GM19043 (cell line): ENCODE results near the gene NT5C1A.

ENCODE experiments used
- ATAC-seq: cut with Tn5 transposase; IDR thresholded peaks from one replicate; pipeline ENCODE4 v1.9.1; 2021; ENCODE audit warnings: low read depth; ENCODE audit not compliant: unreplicated experiment

The NT5C1A gene

DNA sequence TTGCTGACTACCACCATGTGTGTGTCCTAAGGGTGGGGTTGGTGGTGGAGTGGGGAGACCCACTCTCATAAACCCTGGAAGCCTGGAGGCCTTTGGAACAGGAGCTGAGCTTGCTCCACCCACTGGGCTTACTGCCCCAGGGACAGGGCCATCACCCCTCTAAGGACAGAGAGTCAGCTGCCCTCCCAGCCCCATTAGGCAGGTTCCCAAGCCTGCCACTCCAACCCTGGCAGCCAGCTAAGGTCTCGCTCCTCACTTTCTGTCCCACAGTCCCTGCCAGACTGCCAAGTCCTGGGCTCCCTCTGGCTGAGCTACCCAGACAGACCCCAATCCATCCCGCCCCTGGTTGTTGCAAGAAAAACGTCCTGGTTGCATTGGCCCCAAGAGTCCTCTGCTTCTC lies 3.8 kb downstream of the NT5C1A start:
- no peak for ATAC-seq

DNA sequence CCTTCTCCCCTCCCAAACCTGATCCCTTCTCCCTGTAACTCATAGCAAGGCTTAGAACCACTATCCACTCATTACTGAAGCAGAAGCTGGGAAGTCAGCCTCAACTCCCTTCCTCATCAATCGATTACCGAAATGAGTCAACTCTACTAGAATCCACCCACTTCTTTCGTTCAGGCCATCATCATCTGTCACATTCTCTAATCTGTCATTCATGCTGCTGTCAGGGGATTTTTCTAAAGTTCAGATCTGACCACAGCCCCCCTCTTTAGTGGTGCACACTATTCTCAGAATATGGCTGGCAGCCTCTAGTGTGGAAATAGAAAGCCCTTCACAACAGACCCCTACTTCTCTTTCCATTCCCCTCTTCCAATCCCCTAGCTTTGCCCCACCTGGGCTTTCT lies 5.1 kb downstream of the NT5C1A start:
- ATAC-seq = peak; percentile 79

DNA sequence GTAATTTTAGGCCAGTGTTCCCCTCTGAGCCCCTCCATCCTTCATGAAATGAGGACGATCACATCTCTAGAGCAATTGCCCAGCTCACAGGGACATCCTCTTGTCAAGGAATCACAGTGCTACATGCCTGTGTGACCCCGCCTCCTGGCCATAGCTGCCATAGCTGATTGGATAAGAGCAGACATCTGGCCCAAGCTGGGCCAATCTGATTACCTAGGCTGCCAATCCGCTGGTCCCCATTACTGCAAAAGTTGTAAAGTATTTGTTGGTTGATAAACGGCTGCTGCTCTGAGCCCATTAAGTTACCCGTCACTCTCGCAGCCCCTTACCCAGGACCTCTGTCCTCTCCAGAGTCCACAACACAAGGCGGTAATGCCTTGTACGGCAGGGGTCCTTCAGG lies 8.3 kb downstream of the NT5C1A start:
- no peak for ATAC-seq

DNA sequence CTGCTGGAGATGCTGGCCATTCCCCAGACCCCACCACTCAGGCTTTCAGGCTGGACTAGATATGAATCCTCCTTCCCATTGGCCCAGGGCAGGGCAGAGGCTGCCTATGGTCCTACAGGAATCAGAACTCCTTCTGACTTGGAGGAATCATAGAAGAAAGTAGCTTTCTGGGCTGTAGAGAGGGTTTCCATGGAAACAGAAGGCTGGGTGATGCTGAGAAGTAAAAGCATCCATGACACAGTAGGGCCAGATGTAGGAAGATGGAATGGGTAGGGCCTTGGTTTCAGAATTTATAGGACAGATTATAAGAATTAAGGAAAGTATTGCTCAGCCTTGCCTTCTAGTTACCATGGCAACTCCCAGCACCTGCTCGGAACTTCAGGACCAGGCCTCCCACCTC lies 9.0 kb downstream of the NT5C1A start:
- ATAC-seq = no peak

DNA sequence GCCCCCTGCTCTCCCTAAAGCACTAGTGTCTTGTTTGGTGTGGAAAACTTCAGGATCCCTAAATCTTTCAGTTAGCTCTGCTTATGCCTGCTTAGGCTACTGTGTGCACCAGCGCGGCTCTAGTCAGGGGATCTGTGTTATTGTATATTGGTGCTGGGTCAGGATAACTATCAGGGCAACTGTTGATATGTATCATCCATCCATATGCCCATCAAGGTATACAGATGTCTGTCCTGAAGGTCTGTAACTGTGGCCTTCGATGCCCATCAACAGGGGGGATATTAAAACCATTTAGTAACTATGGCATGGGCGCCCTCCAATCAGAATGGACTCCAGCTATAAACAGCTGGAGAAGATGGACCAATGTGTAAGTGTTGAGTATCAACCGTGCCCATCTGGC lies 12.4 kb downstream of the NT5C1A start:
- no peak for ATAC-seq

DNA sequence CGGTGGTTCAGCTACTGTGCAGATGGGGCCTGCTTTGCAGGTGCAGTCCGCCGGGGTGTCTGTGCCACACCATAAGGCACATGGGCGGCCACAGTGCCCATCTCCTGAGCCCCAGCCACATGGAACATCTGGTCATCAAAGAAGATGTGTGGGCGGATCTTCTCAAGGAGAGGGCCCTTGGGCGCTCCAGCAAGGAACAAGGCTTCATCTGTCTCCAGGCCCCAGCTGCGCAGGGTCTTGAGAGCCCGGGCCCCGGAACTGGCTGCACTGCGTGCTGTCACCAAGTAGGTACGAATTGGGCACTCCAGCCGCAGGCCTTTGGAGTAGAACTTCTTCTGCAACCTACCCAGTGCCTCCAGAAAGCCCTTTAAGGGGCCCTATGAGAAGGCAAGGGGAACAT lies 12.8 kb downstream of the NT5C1A start:
- no peak for ATAC-seq

DNA sequence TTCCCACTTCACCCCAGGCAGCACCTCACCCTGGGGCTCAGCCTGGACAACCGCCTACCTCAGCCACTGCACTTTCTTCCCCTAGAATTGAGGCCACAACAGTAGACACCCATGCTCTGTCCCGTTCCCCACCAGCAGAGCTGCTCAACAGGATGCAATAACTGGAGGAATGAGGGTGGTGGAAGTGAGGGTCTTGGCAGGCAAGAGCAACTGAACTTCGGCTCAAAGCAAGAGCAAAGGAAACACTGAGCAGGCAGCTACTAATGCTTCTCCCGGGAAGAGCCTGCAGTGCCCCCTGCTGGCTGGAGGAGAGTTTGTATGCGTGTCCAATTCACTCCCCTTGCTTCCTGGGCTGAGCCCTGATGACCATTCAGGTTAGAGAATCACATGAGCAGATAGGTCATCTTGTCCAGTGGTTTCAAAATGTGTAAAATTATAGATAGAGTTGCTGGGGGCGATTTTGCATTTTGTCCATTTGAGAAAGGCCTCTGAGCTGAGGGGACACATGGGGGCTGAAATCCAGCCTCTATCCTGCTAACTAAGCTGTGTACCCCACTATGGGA lies 13.9 kb downstream of the NT5C1A start:
- ATAC-seq = no peak

DNA sequence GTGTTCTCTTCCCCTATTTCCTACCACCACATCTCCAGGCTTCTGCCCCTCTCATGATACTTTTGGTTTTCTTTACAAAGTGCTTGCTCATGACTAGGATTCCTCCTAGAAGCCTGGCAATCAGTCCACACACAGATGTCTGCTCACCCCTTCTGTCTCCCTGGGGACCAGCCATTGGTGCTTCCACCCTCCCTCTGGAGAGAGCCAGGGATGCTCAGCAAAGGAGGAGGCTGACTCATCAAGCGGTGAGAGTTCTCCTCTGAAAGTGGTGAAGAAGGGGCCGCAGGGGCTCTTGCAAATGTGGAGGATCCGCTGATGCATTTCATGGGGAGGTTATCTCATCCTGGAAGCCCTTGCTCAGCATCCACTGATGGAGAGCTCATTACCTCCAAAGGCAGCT lies 14.5 kb downstream of the NT5C1A start:
- no peak for ATAC-seq

DNA sequence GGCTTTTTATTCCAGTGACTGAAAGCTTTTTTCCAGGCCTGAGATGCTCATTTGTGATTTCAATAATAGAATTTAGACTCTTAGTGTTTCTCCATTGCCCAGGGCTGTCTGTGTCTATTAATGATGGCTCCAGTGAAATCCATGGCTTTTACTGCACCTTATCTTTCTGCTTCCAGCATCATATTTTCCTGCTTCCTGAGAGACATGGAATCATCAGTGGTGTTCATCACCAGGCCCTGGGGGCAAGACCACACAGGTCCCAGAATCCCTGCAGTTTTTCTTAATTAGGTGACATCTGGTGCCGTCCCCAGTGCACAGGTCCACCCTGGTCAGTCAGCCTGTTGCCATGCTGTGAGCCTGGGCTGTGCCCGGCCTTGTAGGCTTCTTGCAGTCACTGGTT lies 15.5 kb downstream of the NT5C1A start:
- no peak for ATAC-seq

DNA sequence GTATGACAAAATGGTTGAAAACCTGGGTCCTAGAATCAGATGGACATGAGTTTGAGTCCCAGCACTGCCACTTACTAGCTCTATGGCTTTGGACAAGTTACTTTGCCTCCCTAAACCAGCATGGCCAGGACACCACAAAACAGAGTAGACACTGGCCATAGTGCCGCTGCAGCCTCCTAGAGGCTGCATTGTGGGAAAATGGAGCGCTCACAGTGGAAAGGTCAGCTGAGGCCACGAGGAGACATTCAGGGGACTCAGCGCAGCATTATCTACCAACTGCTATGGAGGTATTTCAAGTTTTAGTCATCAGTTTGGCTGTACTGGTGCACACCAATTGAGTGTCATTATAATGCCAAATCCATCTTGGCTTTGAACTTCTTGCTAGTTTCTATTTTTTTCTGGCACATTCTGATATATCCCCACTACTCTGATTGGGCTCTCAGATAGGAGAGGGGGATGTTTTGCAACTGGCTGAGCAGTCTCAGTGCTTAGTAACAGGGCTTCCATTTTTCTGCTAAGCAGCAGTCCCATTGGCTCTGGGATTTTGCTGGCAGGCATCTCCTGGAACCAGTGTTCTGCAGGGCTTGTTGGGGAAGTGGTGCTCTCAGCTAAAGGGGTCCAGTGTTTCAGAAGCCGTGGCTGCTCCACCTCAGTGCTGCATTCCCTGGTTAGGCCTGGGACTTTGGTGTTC lies 16.2 kb downstream of the NT5C1A start:
- no peak for ATAC-seq

DNA sequence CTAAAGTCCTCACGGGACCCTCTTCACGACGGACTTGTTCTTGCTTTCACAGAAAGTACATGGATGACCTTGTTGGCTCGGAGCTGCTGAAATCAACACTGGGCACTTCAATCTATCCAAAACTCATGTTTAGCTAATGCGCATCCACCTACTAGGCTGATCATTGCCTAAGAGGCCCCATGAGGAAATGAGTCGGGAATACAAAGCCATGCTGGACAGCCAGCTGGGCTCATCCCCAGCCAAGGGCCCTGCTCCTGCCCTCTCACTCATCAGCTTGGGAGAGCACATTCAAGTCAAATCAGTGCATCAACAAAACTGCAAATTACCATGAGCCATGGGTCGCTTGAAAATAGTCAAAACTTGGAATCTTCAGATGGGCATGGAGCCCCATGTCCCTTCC lies 17.6 kb downstream of the NT5C1A start:
- ATAC-seq = no peak

DNA sequence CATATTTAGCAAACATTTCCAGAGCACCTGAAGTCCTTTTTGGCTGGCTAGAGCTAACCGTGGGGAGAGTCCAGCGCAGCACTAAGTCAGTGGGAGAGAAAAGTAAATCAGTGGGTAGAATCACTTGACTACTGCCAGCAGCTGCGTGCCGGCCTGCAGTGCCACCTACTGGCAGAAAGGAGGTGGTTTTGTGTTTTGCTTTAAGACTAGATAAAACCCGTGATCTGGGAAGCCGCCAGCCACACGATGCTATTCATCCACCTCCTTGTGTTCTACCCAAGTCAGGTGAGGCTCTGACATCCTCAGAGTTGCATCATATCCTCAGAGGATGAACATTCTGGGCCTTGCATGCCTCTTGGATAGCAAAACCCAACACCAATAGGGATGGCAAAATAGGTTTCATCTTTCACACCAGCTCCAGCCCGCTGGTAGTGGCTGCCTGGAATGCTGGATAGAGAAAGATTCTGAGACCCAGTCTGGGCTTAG lies 18.3 kb downstream of the NT5C1A start:
- no peak for ATAC-seq

DNA sequence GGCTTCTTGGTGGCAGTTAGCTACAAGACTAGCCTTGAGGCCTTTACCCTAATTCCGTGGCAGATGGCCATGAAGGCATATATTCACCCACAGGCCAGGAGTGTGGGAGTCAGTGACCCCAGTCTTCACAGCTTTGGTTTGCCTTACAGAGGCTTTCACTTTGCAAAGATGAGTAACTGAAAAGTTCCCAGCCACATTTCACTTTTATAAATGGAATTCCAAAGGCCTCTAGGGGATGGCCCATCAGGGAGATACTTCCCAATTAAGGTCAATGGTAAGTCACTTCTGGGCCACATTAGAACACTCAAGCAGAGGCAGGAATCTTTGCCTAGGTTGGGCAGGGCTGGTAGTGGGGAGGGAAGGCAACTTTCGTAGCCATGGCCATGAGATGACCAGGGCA lies 19.4 kb downstream of the NT5C1A start:
- no peak for ATAC-seq

DNA sequence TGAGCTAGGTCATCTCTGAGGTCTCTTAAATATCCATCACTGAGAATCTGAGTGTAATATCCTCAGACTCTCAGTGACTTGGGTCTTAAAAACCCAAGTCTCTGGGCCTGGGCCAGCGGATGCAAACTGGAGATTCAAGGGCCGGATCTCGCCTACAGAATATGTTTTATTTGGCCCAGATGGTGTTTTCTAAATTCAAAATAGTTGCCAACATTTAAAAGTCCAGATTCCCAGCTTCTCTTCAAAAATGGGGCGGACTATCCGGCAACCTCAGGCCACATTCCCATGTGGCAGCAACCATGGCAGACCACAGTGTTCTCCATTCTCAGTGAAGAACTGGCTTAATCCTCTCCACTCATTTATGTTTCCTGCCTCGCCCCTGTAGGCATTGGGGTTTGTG lies 19.8 kb downstream of the NT5C1A start:
- ATAC-seq = no peak

DNA sequence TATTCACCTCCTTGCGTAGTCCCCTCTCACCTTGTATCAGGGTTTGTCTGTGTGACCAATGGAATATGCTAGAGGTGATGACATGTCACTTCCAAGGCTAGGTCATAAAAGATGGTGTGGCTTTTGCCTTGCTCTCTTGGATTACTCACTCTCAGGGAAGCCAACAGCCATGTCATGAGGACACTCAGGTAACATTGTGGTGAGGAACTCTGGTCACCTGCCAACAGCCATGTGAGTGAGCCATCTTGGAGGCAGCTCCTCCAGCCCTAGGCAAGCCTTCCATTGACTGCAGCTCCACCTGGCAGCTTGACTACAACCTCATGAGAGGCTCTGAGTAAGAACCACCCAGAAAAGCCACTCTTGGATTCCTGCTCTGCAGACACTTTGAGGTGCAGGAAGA lies 21.5 kb downstream of the NT5C1A start:
- no peak for ATAC-seq

DNA sequence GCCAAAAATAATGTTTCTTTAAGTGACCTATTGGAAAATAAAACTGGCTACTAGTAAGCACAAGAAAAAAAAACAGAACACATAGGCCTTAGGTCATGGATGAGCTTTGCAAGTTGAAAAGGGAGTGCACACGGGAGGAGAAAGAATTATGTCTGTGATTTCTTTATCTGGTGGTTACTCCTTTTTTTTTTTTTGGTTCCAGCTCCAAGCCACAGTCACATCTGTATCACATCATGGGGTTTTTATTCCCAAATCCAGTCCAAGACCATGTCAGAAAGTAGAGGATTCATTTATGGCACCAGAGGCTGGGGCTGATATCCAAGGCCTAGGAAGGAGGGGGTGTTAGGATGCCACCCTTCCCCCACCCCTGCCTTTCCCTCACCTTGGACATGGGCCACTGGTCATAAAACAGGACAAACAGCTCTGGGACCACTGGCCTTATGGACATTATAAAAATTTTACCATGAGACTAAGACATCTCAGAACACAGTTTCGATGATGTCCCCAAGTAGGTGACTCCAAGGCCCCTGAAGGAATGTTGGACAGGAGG lies 22.2 kb downstream of the NT5C1A start:
- ATAC-seq = no peak

DNA sequence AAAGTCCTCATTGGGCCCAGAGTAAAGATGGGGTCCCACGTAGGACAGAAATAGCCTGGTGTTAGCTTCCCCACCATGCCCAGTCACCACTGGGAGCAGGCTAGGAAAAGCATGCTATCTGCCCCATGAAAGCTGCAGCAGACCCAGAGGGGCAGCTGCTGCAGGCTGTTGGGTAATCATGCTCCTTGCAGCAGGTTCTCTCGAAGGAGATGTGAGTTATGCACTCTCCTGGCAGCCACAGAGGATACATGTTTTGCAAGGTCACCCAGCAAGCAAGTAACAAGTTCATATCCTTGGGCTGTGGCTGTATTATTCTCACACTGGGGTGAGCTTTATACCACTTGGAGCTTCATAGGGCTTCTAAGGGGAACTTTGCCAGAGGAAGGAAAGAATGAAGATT lies 23.4 kb downstream of the NT5C1A start:
- ATAC-seq = no peak

DNA sequence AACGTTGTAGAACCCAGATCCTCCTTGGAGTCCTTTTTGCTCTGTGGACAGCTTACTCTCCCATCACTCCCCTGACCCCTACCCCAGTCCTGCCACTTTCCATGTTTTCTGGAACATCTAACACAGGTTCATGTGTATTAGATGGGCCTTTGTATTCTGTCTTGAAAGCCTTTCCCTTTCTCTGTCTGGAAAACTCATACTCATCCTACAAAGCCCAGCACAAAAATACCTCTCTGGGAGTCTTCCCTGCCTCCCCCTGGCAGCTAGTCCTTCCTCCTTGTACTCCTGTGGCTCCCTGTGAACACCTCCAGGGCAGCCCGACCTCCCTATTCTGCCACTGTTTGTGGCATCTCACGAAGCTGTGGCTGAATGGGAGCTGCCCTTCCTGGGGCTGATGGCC lies 24.7 kb downstream of the NT5C1A start:
- no peak for ATAC-seq

DNA sequence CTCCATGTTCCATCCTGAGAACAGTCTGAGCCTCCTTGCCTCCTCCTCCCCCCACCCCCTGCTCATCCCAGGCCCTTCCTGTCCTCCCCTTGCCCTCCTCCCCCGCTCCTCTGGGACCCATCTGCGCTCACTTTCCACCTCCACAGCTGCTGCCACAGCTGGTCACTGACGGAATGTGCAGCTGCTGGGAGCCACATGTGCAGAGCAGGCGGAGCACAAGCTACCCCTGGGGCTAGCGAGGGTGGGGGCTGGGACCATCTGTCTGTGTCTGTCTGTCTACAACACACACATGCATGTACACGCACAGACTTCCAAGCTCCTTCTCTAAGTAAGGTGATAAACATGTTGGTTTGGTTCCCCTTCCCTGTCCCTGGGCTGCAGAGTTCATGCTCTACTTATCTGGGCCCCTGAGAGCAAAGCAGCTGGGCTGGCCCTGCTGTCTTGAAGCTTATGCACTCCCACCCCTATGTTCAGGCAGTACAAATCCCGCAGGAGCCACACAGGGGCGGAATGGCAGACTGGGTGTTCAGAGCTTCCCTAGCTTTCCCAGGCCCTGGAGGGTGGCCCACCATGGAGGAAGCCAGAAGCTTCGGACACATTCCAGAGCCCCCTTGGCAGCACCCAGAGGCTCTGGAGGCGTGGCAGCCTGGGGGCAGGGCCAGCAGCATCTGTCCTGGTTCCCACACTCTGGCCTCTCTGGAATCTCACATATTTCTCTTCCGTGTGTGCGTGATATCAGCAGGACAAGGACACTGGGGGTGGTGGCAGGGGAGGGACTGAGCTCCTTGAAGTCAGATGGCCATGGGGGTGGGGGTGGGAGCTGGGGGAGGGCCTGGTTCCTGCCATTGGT lies 25.4 kb downstream of the NT5C1A start:
- ATAC-seq = no peak

DNA sequence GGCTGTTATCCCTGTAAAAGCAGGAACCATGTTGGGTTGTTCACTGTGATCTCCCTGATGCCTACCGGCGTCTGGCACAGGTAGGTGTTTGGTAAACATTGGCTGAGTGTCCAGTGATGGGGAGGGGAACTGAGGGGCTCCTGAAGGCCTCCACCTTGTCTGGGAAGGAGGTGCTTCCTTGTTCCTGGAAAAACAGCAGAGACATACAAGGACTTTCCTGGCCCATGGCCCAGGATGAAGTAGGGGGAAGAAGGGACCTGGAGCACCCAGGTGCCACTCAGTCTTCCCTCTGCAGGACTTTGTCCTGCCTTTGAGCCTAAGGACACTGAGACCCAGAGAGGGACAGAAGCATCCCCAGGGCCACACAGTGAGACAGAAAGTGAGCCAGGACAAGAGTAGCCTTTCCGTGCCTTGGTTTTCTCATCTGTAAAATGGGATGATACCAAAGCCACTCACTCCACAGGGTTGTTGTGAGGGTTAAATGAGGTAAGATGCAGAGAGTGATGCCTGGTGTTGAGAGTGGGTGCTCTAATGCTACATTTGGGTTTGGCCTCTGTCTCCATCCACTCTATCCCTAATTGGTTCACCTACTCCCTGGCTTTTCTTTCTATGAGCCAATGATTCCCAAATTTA lies 26.4 kb downstream of the NT5C1A start:
- ATAC-seq = no peak

DNA sequence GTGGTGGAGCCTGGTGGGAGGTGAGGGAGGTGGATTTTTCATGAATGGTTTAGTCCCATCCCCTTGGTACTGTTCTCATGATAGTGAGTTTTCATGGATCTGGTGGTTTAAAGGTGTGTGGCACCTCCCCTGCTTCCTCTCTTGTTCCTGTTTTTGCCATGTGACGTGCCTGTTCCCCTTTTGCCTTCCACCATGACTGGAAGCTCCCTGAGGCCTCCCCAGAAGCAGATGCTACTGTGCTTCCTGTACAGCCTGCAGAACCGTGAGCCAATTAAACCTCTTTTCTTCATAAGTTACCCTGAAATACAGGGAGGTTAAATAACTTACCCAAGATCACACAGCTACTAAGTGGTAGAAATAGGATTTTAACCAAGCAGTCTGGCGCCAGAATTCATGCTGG lies 28.2 kb downstream of the NT5C1A start:
- ATAC-seq = no peak
